HCT116 (cell line): ENCODE measurements around the gene SPEF2. TPM values are rescaled to one million over a fixed set of nuclear protein-coding genes. Genes with fewer than 3 reads are reported as not detected.

Experiments
- ATAC-seq: fragments of 200-7000 bp; cut with Tn5 transposase; 2 replicates; pipeline ENCODE4 v1.9.1; 2020; ENCODE audit warnings: mild to moderate bottlenecking, moderate library complexity
- BruUV-seq: library from RNA; stranded (reverse); fragments of 400-500 nt; replicated peaks from 2 replicates; lab custom pipeline; 2021; lab: Mats Ljungman, UMichigan
- CTCF ChIA-PET: fragments of 300-600 bp; sonication (Branson Sonifier 250); formaldehyde crosslinking; loops from one replicate; lab custom pipeline; 2021; ENCODE audit warnings: antibody characterized with exemption; lab: Charles Lee
- POLR2A ChIA-PET: fragments of 300-600, 350-600 bp; sonication (Branson Sonifier 250); formaldehyde crosslinking; loops from one replicate; lab custom pipeline; 2021; ENCODE audit warnings: antibody characterized with exemption; lab: Charles Lee
- RAD21 ChIA-PET, 2 experiments: fragments of 300-600 bp; sonication (Branson Sonifier 250); formaldehyde crosslinking; loops; one replicate each; lab custom pipeline; 2023; ENCODE audit warnings: low total read pairs in 2 of 2; ENCODE audit not compliant: uncharacterized antibody in 2 of 2, unreplicated experiment in 2 of 2, low non-redundant PET in 1 of 2; lab: Charles Lee
- DNase-seq: peaks from one replicate; pipeline ENCODE4 v3.0.0-alpha.2; 2010; ENCODE audit warnings: low read depth, low spot score
- H2AFZ ChIP-seq: fragments of 200-600 bp; shearing (Covaris generic), sonication (generic); 2 replicates; pipeline ENCODE4 v1.6.1; 2017; ENCODE audit warnings: low read depth, mixed run types, mixed read lengths, antibody characterized with exemption, low read length; ENCODE audit not compliant: poor library complexity, severe bottlenecking
- H3K27ac ChIP-seq: 2 replicates; pipeline ENCODE4 v1.5.1; 2012; ENCODE audit warnings: low read depth, low read length
- H3K27me3 ChIP-seq: fragments of 200-600 bp; sonication (generic); 2 replicates; pipeline ENCODE4 v1.6.1; 2016; ENCODE audit warnings: mixed run types, low read length, mixed read lengths; ENCODE audit not compliant: insufficient read depth
- H3K36me3 ChIP-seq, 2 experiments: fragments of 200-500 bp in 1 of 2; fragments of 200-600 bp in 1 of 2; sonication (Bioruptor generic) in 1 of 2; sonication (generic) in 1 of 2; 2 replicates each; pipeline versions ENCODE4 v1.5.1 to v1.6.1; 2014 to 2016; ENCODE audit warnings: low read length in 2 of 2, inconsistent platforms in 1 of 2, mixed read lengths in 1 of 2, mixed run types in 1 of 2; ENCODE audit not compliant: insufficient read depth in 2 of 2, control insufficient read depth in 1 of 2
- H3K4me1 ChIP-seq, 2 experiments: fragments of 200-600 bp in 1 of 2; sonication (generic) in 1 of 2; 2 replicates each; pipeline versions ENCODE4 v1.5.1 to v1.6.1; 2012 to 2017; ENCODE audit warnings: low read length in 2 of 2, inconsistent platforms in 1 of 2, mild to moderate bottlenecking in 1 of 2, mixed read lengths in 1 of 2, mixed run types in 1 of 2, moderate library complexity in 1 of 2; ENCODE audit not compliant: insufficient read depth in 2 of 2, control insufficient read depth in 1 of 2
- H3K4me2 ChIP-seq: fragments of 200-600 bp; sonication (generic); 2 replicates; pipeline ENCODE4 v1.6.1; 2017; ENCODE audit warnings: mixed run types, low read length, mixed read lengths
- H3K4me3 ChIP-seq, 2 experiments: fragments of 200-600 bp in 1 of 2; sonication (generic) in 1 of 2; replicated peaks in 1 of 2; 2 replicates each; pipeline ENCODE4 v1.5.1; 2011 to 2016; ENCODE audit warnings: low read length in 2 of 2, control low read depth in 1 of 2, low read depth in 1 of 2, mild to moderate bottlenecking in 1 of 2, mixed read lengths in 1 of 2, mixed run types in 1 of 2
- H3K79me2 ChIP-seq: fragments of 200-600 bp; sonication (generic); 2 replicates; pipeline ENCODE4 v1.6.1; 2017; ENCODE audit warnings: mild to moderate bottlenecking, mixed run types, low read length, moderate library complexity, mixed read lengths; ENCODE audit not compliant: insufficient read depth
- H3K9ac ChIP-seq: fragments of 200-600 bp; sonication (generic); 2 replicates; pipeline ENCODE4 v1.6.1; 2016; ENCODE audit warnings: low read length, mixed read lengths
- H3K9me2 ChIP-seq: fragments of 200-600 bp; sonication (generic), shearing (Covaris generic); 2 replicates; pipeline ENCODE4 v1.6.1; 2017; ENCODE audit warnings: mixed run types, mild to moderate bottlenecking, moderate library complexity; ENCODE audit not compliant: insufficient read depth
- H3K9me3 ChIP-seq, 2 experiments: fragments of 200-500 bp in 1 of 2; fragments of 200-600 bp in 1 of 2; sonication (Bioruptor generic) in 1 of 2; sonication (generic) in 1 of 2; 2 replicates each; pipeline ENCODE4 v1.6.1; 2014 to 2017; ENCODE audit warnings: low read length in 2 of 2, mixed read lengths in 2 of 2, inconsistent platforms in 1 of 2, low read depth in 1 of 2, mild to moderate bottlenecking in 1 of 2, mixed run types in 1 of 2, moderate library complexity in 1 of 2; ENCODE audit not compliant: control insufficient read depth in 1 of 2, insufficient read depth in 1 of 2
- H4K20me1 ChIP-seq: fragments of 200-600 bp; sonication (generic), shearing (Covaris generic); 2 replicates; pipeline ENCODE4 v1.6.1; 2017; ENCODE audit warnings: mixed run types, mild to moderate bottlenecking, moderate library complexity; ENCODE audit not compliant: insufficient read depth
- ATF3 ChIP-seq: IDR thresholded peaks from 2 replicates; pipeline ENCODE4 v1.6.1; 2012
- CBX3 ChIP-seq: IDR thresholded peaks from 2 replicates; pipeline ENCODE4 v1.6.1; 2012; ENCODE audit warnings: low read depth
- CEBPB ChIP-seq: IDR thresholded peaks from 2 replicates; pipeline ENCODE4 v1.6.1; 2012; ENCODE audit warnings: low read depth
- EGR1 ChIP-seq: IDR thresholded peaks from 2 replicates; pipeline ENCODE4 v1.6.1; 2012; ENCODE audit warnings: low read depth
- EZH2 ChIP-seq: fragments of 200-600 bp; sonication (generic); IDR thresholded peaks from 2 replicates; pipeline ENCODE4 v1.6.1; 2017; ENCODE audit warnings: antibody characterized with exemption, mixed run types
- EZH2phosphoT487 ChIP-seq: fragments of 200-600 bp; IDR thresholded peaks from 2 replicates; pipeline ENCODE4 v1.6.1; 2018; ENCODE audit warnings: antibody characterized with exemption, borderline replicate concordance
- FOSL1 ChIP-seq: IDR thresholded peaks from 2 replicates; pipeline ENCODE4 v1.6.1; 2012; ENCODE audit warnings: low read depth
- MAX ChIP-seq: IDR thresholded peaks from 2 replicates; pipeline ENCODE4 v1.6.1; 2012
- POLR2AphosphoS5 ChIP-seq: IDR thresholded peaks from 2 replicates; pipeline ENCODE4 v1.6.1; 2011; ENCODE audit warnings: mild to moderate bottlenecking, low read depth, low read length, moderate library complexity
- REST ChIP-seq: IDR thresholded peaks from 2 replicates; pipeline ENCODE4 v1.6.1; 2012; ENCODE audit warnings: low read depth
- SRF ChIP-seq: IDR thresholded peaks from 2 replicates; pipeline ENCODE4 v1.6.1; 2012; ENCODE audit warnings: low read depth
- TCF7L2 ChIP-seq: IDR thresholded peaks from 2 replicates; pipeline ENCODE4 v1.7.0; 2011; ENCODE audit warnings: borderline replicate concordance, inconsistent platforms; ENCODE audit not compliant: insufficient read depth, insufficient read length; ENCODE audit errors: extremely low read depth
- YY1 ChIP-seq: IDR thresholded peaks from 2 replicates; pipeline ENCODE4 v1.6.1; 2011; ENCODE audit warnings: low read length, low read depth, moderate library complexity, mild to moderate bottlenecking; ENCODE audit not compliant: insufficient replicate concordance; ENCODE audit errors: extremely low read depth
- ZBTB33 ChIP-seq: IDR thresholded peaks from 2 replicates; pipeline ENCODE4 v1.6.1; 2011; ENCODE audit warnings: mild to moderate bottlenecking, low read length, moderate library complexity; ENCODE audit not compliant: insufficient replicate concordance; ENCODE audit errors: extremely low read depth
- ZFX ChIP-seq: fragments of 450-650 bp; IDR thresholded peaks from 2 replicates; pipeline ENCODE4 v1.6.1; 2017
- intact Hi-C: fragments of 100-400 bp; cut with micrococcal nuclease; formaldehyde crosslinking; loops from 2 replicates; pipeline ENCODE4 v1.10.0; 2022
- total RNA-seq: library from RNA; stranded (reverse); gene quantifications from one replicate; pipeline ENCODE4 v1.2.1, GENCODE V29; 2021; ENCODE audit not compliant: unreplicated experiment

SPEF2 gene
- total RNA-seq, 1 experiment from 2014 or later = 4.6 TPM

- ChIA-PET POLR2A (no interaction called here), CTCF (no interaction called here), RAD21 (no interaction called here)
- Histone ChIP-seq H3K9me3 (peaks cover 0 to 3% of the 10 kb centered on the region in 2 experiments; a peak in 1 of 4 replicates), H3K27me3 (no peaks in the 10 kb centered on the region), H4K20me1 (no peaks in the 10 kb centered on the region), H3K4me2 (no peak overlapping the region), H3K9me2 (no peaks in the 10 kb centered on the region), H3K4me1 (no peaks in the 10 kb centered on the region), H3K27ac (no peak overlapping the region), H3K4me3 (no peak overlapping the region), H3K9ac (no peak overlapping the region), H3K79me2 (no peaks in the 10 kb centered on the region), H2AFZ (no peak overlapping the region), H3K36me3 (no peaks in the 10 kb centered on the region; a peak in 1 of 4 replicates)
- ATAC-seq = no peak
- BruUV-seq = no TSS peak
- DNase-seq = no peak
- intact Hi-C loops = no loop called here
- TF ChIP-seq CBX3 = no peak
- no peak for TF ChIP-seq POLR2AphosphoS5
- TF ChIP-seq TCF7L2 = no peak
Measured at GRCh38 chr5:35634326-35634725, 16.7 kb downstream of the SPEF2 start.

GRCh38 chr5:35640623-35641022 lies 23.0 kb downstream of the SPEF2 start:
- no peak for DNase-seq
- H3K9ac ChIP-seq = no peak overlapping the region
- H2AFZ ChIP-seq = no peak overlapping the region
- H3K27me3 ChIP-seq = no peaks in the 10 kb centered on the region
- no peaks in the 10 kb centered on the region for H3K9me2 ChIP-seq
- no peaks in the 10 kb centered on the region for H3K79me2 ChIP-seq
- no peaks in the 10 kb centered on the region for H4K20me1 ChIP-seq
- no peak overlapping the region for H3K27ac ChIP-seq
- H3K4me2 ChIP-seq = no peak overlapping the region
- POLR2A ChIA-PET = no interaction called here
- intact Hi-C loops = no loop called here
- no peaks in the 10 kb centered on the region for H3K4me1 ChIP-seq
- RAD21 ChIA-PET = no interaction called here
- no peak overlapping the region for H3K4me3 ChIP-seq
- no peaks in the 10 kb centered on the region for H3K36me3 ChIP-seq
- no peak for ATAC-seq
- BruUV-seq = no TSS peak
- CTCF ChIA-PET = no interaction called here
- no peaks in the 10 kb centered on the region for H3K9me3 ChIP-seq
- no peak for TF ChIP-seq SRF
- no peak for TF ChIP-seq POLR2AphosphoS5
- TF ChIP-seq MAX = no peak
- no peak for TF ChIP-seq EZH2phosphoT487
- TF ChIP-seq EGR1 = no peak
- TF ChIP-seq YY1 = no peak
- TF ChIP-seq TCF7L2 = no peak
- no peak for TF ChIP-seq CBX3
- no peak for TF ChIP-seq ZBTB33
- no peak for TF ChIP-seq FOSL1
- TF ChIP-seq CEBPB = no peak
- no peak for TF ChIP-seq ZFX
- TF ChIP-seq ATF3 = no peak
- no peak for TF ChIP-seq EZH2
- TF ChIP-seq REST = no peak
